ENCODE data around the gene SYNPO2.

SYNPO2 gene

GRCh38 chr4:118950929-118951570 lies 62.4 kb downstream of the SYNPO2 start:
- no CpG with 5 or more reads among the region's 1 CpG for WGBS (ENCODE audit: extremely low coverage, insufficient coverage, low lambda C conversion rate)
- Histone ChIP-seq H3K79me1 (ENCODE audit: low read length) (no peaks in the 10 kb centered on the region), H3K9ac (ENCODE audit: low read length) (no peak overlapping the region), H2BK120ac (ENCODE audit: low read depth, low read length) (no peak overlapping the region), H3K4me1 (ENCODE audit: control insufficient read depth, low read depth, low read length) (no peaks in the 10 kb centered on the region), H3K4me2 (ENCODE audit: low read length) (no peak overlapping the region), H3K27ac (ENCODE audit: low read depth, low read length) (no peak overlapping the region), H3K56ac (ENCODE audit: low read length) (no peak overlapping the region), H3K4me3 (ENCODE audit: low read length) (no peak overlapping the region), H4K5ac (ENCODE audit: low read length) (no peak overlapping the region), H2BK15ac (replicated peaks; ENCODE audit: low read depth) (no peak overlapping the region), H2AK5ac (ENCODE audit: low read length) (no peak overlapping the region), H3K27me3 (ENCODE audit: insufficient read depth, low read length, poor library complexity) (no peaks in the 10 kb centered on the region), H3K79me2 (ENCODE audit: control insufficient read depth, insufficient read depth, low read length) (no peaks in the 10 kb centered on the region), H4K8ac (ENCODE audit: low read depth, low read length) (no peak overlapping the region), H3K36me3 (ENCODE audit: control insufficient read depth, insufficient read depth, low read length) (no peaks in the 10 kb centered on the region), H3K23ac (ENCODE audit: low read length) (no peak overlapping the region), H2BK5ac (ENCODE audit: low read length) (no peak overlapping the region), H3K4ac (ENCODE audit: low read depth, low read length) (no peak overlapping the region), H3K18ac (ENCODE audit: low read length) (no peak overlapping the region)
- DNase-seq, result no peak

- Histone ChIP-seq H3K9ac (ENCODE audit: low read length) (no peak overlapping the region), H2BK15ac (replicated peaks; ENCODE audit: low read depth) (no peak overlapping the region), H4K8ac (ENCODE audit: low read depth, low read length) (no peak overlapping the region), H3K79me2 (ENCODE audit: control insufficient read depth, insufficient read depth, low read length) (no peaks in the 10 kb centered on the region), H4K5ac (ENCODE audit: low read length) (no peak overlapping the region), H3K4me1 (ENCODE audit: control insufficient read depth, low read depth, low read length) (no peaks in the 10 kb centered on the region), H3K36me3 (ENCODE audit: control insufficient read depth, insufficient read depth, low read length) (no peaks in the 10 kb centered on the region), H3K27ac (ENCODE audit: low read depth, low read length) (no peak overlapping the region), H3K4me2 (ENCODE audit: low read length) (no peak overlapping the region), H2BK120ac (ENCODE audit: low read depth, low read length) (no peak overlapping the region), H3K4me3 (ENCODE audit: low read length) (no peak overlapping the region), H3K79me1 (ENCODE audit: low read length) (no peaks in the 10 kb centered on the region), H2BK5ac (ENCODE audit: low read length) (no peak overlapping the region), H3K56ac (ENCODE audit: low read length) (no peak overlapping the region), H2AK5ac (ENCODE audit: low read length) (no peak overlapping the region), H3K23ac (ENCODE audit: low read length) (no peak overlapping the region), H3K4ac (ENCODE audit: low read depth, low read length) (no peak overlapping the region), H3K18ac (ENCODE audit: low read length) (no peak overlapping the region), H3K27me3 (ENCODE audit: insufficient read depth, low read length, poor library complexity) (no peaks in the 10 kb centered on the region)
- WGBS (ENCODE audit: extremely low coverage, insufficient coverage, low lambda C conversion rate), result no CpG with 5 or more reads among the region's 4 CpGs
- no peak for DNase-seq
Observed at GRCh38 chr4:118953276-118953675, 64.6 kb downstream of the SYNPO2 start.

GRCh38 chr4:118954246-118954645 lies 65.6 kb downstream of the SYNPO2 start:
- no peak overlapping the region for H3K4me2 ChIP-seq (ENCODE audit: low read length)
- WGBS (ENCODE audit: extremely low coverage, insufficient coverage, low lambda C conversion rate), result no CpG with 5 or more reads among the region's 2 CpGs
- H2BK15ac ChIP-seq (replicated peaks; ENCODE audit: low read depth), result no peak overlapping the region
- H3K4me3 ChIP-seq (ENCODE audit: low read length), result no peak overlapping the region
- no peak overlapping the region for H2BK120ac ChIP-seq (ENCODE audit: low read depth, low read length)
- H2BK5ac ChIP-seq (ENCODE audit: low read length), result no peak overlapping the region
- H3K9ac ChIP-seq (ENCODE audit: low read length), result no peak overlapping the region
- no peaks in the 10 kb centered on the region for H3K27me3 ChIP-seq (ENCODE audit: insufficient read depth, low read length, poor library complexity)
- H4K8ac ChIP-seq (ENCODE audit: low read depth, low read length), result no peak overlapping the region
- H3K23ac ChIP-seq (ENCODE audit: low read length), result no peak overlapping the region
- H3K79me2 ChIP-seq (ENCODE audit: control insufficient read depth, insufficient read depth, low read length), result no peaks in the 10 kb centered on the region
- no peak overlapping the region for H3K4ac ChIP-seq (ENCODE audit: low read depth, low read length)
- no peak overlapping the region for H3K56ac ChIP-seq (ENCODE audit: low read length)
- H3K4me1 ChIP-seq (ENCODE audit: control insufficient read depth, low read depth, low read length), result no peaks in the 10 kb centered on the region
- DNase-seq, result no peak
- H4K5ac ChIP-seq (ENCODE audit: low read length), result no peak overlapping the region
- no peak overlapping the region for H3K27ac ChIP-seq (ENCODE audit: low read depth, low read length)
- H3K79me1 ChIP-seq (ENCODE audit: low read length), result no peaks in the 10 kb centered on the region
- H2AK5ac ChIP-seq (ENCODE audit: low read length), result no peak overlapping the region
- H3K18ac ChIP-seq (ENCODE audit: low read length), result no peak overlapping the region
- H3K36me3 ChIP-seq (ENCODE audit: control insufficient read depth, insufficient read depth, low read length), result no peaks in the 10 kb centered on the region

DNA sequence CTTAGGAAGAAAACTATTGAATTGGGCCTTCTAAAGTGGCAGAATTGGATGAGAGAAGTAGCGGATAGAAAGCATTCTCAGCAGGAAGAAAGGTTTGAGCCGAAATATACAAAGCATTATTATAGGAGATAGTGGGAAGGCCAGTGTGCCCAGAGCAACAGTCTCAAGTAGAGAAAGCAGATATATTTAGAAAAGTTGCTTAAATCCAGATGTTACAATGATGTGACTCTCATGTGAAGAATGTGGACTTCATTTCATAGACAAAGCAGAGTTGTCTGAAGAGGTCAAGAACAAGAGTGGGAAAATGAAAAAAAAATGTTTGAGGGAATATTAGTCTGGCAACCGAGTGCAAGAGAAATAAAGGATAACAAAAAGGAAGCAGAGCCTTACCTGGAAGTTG lies 66.9 kb downstream of the SYNPO2 start:
- Histone ChIP-seq H3K9ac (ENCODE audit: low read length) (no peak overlapping the region), H4K5ac (ENCODE audit: low read length) (no peak overlapping the region), H3K18ac (ENCODE audit: low read length) (no peak overlapping the region), H3K27me3 (ENCODE audit: insufficient read depth, low read length, poor library complexity) (no peaks in the 10 kb centered on the region), H2BK5ac (ENCODE audit: low read length) (no peak overlapping the region), H3K36me3 (ENCODE audit: control insufficient read depth, insufficient read depth, low read length) (no peaks in the 10 kb centered on the region), H3K79me2 (ENCODE audit: control insufficient read depth, insufficient read depth, low read length) (no peaks in the 10 kb centered on the region), H2BK120ac (ENCODE audit: low read depth, low read length) (no peak overlapping the region), H3K56ac (ENCODE audit: low read length) (no peak overlapping the region), H4K8ac (ENCODE audit: low read depth, low read length) (no peak overlapping the region), H3K79me1 (ENCODE audit: low read length) (no peaks in the 10 kb centered on the region), H3K23ac (ENCODE audit: low read length) (no peak overlapping the region), H3K4me2 (ENCODE audit: low read length) (no peak overlapping the region), H2BK15ac (replicated peaks; ENCODE audit: low read depth) (no peak overlapping the region), H3K4me3 (ENCODE audit: low read length) (no peak overlapping the region), H3K4me1 (ENCODE audit: control insufficient read depth, low read depth, low read length) (no peaks in the 10 kb centered on the region), H3K4ac (ENCODE audit: low read depth, low read length) (no peak overlapping the region), H2AK5ac (ENCODE audit: low read length) (no peak overlapping the region), H3K27ac (ENCODE audit: low read depth, low read length) (no peak overlapping the region)
- WGBS (ENCODE audit: extremely low coverage, insufficient coverage, low lambda C conversion rate), result no CpG with 5 or more reads among the region's 3 CpGs
- no peak for DNase-seq

GRCh38 chr4:118957722-118958445 lies 69.2 kb downstream of the SYNPO2 start:
- no peak overlapping the region for H3K4me3 ChIP-seq (ENCODE audit: low read length)
- no peak overlapping the region for H3K9ac ChIP-seq (ENCODE audit: low read length)
- no peak overlapping the region for H2BK5ac ChIP-seq (ENCODE audit: low read length)
- H3K4me2 ChIP-seq (ENCODE audit: low read length), result no peak overlapping the region
- no peak overlapping the region for H3K4ac ChIP-seq (ENCODE audit: low read depth, low read length)
- H3K18ac ChIP-seq (ENCODE audit: low read length), result no peak overlapping the region
- no peaks in the 10 kb centered on the region for H3K79me1 ChIP-seq (ENCODE audit: low read length)
- no peak overlapping the region for H3K27ac ChIP-seq (ENCODE audit: low read depth, low read length)
- no peaks in the 10 kb centered on the region for H3K79me2 ChIP-seq (ENCODE audit: control insufficient read depth, insufficient read depth, low read length)
- no CpG with 5 or more reads among the region's 10 CpGs for WGBS (ENCODE audit: extremely low coverage, insufficient coverage, low lambda C conversion rate)
- H3K36me3 ChIP-seq (ENCODE audit: control insufficient read depth, insufficient read depth, low read length), result no peaks in the 10 kb centered on the region
- H3K27me3 ChIP-seq (ENCODE audit: insufficient read depth, low read length, poor library complexity), result no peaks in the 10 kb centered on the region
- no peak overlapping the region for H4K5ac ChIP-seq (ENCODE audit: low read length)
- H4K8ac ChIP-seq (ENCODE audit: low read depth, low read length), result no peak overlapping the region
- no peak for DNase-seq
- H3K4me1 ChIP-seq (ENCODE audit: control insufficient read depth, low read depth, low read length), result no peaks in the 10 kb centered on the region
- no peak overlapping the region for H2BK120ac ChIP-seq (ENCODE audit: low read depth, low read length)
- H3K23ac ChIP-seq (ENCODE audit: low read length), result no peak overlapping the region
- no peak overlapping the region for H3K56ac ChIP-seq (ENCODE audit: low read length)
- no peak overlapping the region for H2AK5ac ChIP-seq (ENCODE audit: low read length)
- H2BK15ac ChIP-seq (replicated peaks; ENCODE audit: low read depth), result no peak overlapping the region

GRCh38 chr4:118962540-118962939 lies 73.9 kb downstream of the SYNPO2 start:
- Histone ChIP-seq H3K56ac (ENCODE audit: low read length) (no peak overlapping the region), H3K79me2 (ENCODE audit: control insufficient read depth, insufficient read depth, low read length) (no peaks in the 10 kb centered on the region), H3K23ac (ENCODE audit: low read length) (no peak overlapping the region), H3K36me3 (ENCODE audit: control insufficient read depth, insufficient read depth, low read length) (no peaks in the 10 kb centered on the region), H2BK120ac (ENCODE audit: low read depth, low read length) (no peak overlapping the region), H3K4me1 (ENCODE audit: control insufficient read depth, low read depth, low read length) (no peaks in the 10 kb centered on the region), H3K27ac (ENCODE audit: low read depth, low read length) (no peak overlapping the region), H3K9ac (ENCODE audit: low read length) (no peak overlapping the region), H4K8ac (ENCODE audit: low read depth, low read length) (no peak overlapping the region), H3K18ac (ENCODE audit: low read length) (no peak overlapping the region), H4K5ac (ENCODE audit: low read length) (no peak overlapping the region), H2BK15ac (replicated peaks; ENCODE audit: low read depth) (no peak overlapping the region), H2BK5ac (ENCODE audit: low read length) (no peak overlapping the region), H3K27me3 (ENCODE audit: insufficient read depth, low read length, poor library complexity) (no peaks in the 10 kb centered on the region), H3K4me3 (ENCODE audit: low read length) (no peak overlapping the region), H3K79me1 (ENCODE audit: low read length) (no peaks in the 10 kb centered on the region), H3K4me2 (ENCODE audit: low read length) (no peak overlapping the region), H2AK5ac (ENCODE audit: low read length) (no peak overlapping the region), H3K4ac (ENCODE audit: low read depth, low read length) (no peak overlapping the region)
- no peak for DNase-seq
